HG03135 (cell line): ENCODE measurements around the gene TJP1.
"Not testable (repeated sequence)": the region's sequence is repeated elsewhere in the genome, so short reads cannot be mapped to it uniquely, and the experiment has no call there.

Experiments used
- ATAC-seq: cut with Tn5 transposase; IDR thresholded peaks from one replicate; pipeline ENCODE4 v1.9.1; 2021; ENCODE audit warnings: mild to moderate bottlenecking, moderate library complexity; ENCODE audit not compliant: unreplicated experiment

TJP1 gene

GRCh38 chr15:29840054-29840453 is 17.8 kb upstream of the TJP1 start:
- no peak for ATAC-seq

DNA sequence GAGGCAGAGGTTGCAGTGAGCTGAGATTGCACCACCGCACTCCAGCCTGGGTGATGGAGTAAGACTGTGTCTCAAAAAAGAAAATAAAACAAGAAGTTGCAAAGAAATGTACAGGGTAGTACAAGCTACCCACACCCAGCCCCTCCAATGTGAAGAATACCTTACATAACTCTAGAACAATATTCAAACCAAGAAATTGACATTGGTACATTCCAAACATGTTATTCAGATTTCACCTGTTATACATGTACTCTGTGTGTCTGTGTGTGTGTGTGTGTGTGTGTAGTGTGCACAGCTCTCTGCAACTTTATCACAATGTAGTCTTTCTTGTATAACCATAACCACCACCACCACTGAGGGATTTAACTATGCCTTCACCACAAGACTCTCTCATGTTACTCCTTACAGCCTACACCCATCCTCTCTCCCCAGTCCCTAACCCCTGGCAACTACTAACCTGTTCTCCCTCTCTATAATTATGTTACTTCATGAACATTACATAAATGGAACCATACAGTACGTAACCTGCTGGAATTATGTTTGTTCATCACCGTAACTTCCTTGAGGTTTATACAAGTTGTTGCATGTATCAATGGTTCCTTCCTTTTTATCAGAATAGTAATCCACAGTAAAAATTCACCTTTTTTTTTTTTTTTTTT is 16.2 kb upstream of the TJP1 start:
- ATAC-seq: no peak

DNA sequence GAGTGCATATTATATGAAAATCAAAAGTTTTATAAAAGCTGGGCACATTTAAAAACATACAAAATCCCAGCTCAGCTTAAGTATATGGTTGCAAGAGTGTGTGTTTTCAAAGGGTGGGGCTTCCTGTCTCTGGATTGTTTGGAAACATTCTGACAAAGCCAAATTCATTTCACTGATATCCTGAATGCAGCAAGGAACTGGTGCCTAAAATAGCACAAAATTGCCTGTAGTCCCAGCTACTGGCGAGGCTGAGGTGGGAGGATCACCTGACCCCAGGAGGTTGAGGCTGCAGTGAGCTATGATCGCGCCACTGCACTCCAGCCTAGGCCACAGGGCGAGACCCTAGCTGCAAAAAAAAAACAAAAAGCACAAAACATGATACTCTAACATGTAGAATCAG is 13.0 kb upstream of the TJP1 start:
- ATAC-seq: no peak

DNA sequence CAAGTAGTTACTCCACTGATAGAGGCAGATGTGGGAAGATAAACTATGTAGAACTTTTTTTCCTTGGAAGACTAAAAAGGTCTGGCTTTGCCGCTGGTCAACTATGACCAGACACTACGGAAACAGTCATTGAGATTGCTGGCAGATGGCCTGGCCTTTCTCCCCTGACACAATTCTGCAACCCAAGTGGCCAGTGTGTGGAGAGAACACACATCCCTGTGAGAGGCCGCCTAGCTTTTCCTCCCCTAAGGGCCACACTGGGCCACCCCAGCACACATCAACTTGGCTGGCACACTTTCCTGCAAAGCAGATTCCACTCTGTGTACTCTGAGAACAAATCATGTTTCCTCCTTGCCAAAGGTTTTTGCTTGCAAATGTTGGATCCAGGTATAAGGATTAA is 10.4 kb upstream of the TJP1 start:
- no peak for ATAC-seq

GRCh38 chr15:29826908-29827820 is 4.9 kb upstream of the TJP1 start:
- ATAC-seq: no peak

GRCh38 chr15:29825227-29825626 is 3.0 kb upstream of the TJP1 start:
- no peak for ATAC-seq

DNA sequence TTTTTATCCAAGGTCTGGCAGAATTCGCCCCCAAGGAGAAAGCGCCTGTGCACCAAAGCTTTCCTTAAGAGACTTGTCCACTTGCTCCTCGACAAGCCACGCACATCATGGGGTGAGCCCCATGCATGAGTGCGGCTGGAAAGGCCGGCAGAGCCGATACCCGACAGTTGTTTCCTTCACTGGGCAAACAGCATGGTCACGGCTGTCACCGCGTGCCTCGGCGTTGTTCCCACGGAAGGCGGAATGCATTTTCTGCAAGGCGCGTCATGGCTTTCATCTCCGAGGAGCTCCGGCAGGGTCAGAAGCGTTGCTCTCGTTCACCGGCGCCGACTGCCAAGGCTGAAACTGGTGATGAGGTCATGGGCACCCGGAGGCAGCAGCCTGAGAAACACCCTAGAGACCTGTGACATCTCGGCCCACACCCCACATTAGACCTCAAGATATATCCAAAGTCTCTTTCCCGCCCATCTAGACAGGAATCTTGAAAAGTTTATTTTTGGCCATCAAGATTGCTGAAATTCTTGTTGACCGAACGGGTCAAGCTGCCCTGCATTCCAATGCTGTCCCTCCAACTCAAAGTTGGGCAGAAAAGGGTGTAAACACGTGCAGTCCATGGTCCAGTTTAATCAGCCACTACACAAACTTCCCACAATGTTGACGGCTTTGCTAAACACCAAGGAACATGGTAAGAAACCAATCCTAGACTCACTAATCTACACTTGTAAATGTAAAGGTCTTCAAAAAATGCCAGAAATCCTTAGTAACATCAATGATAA is 604 bp upstream of the TJP1 start:
- ATAC-seq: no peak

GRCh38 chr15:29821416-29822099 is 710 bp downstream of the TJP1 start:
- no peak for ATAC-seq

- no peak for ATAC-seq
These were observed 1.7 kb downstream of the TJP1 start for GRCh38 chr15:29820394-29821154.

DNA sequence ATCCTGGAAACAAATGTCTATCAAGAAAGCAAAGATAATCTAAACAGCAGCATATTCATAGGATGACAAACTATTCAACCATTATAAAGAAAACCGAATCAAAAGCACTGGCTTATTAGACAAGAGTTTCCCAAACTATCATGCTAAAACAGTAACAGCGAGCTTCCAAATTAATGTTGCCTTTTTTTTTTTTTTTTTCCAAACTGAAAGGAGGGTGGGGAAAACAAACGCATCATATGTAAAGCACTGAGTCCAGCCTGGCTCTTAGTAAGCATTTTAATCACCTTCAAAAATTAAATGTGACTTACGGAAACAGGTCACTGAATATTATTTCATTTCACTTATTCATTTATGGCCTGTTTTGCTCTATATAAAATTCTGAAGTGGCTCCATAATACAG is 2.3 kb downstream of the TJP1 start:
- ATAC-seq: no peak

- ATAC-seq: no peak
These were observed 4.1 kb downstream of the TJP1 start for GRCh38 chr15:29818141-29818540.

DNA sequence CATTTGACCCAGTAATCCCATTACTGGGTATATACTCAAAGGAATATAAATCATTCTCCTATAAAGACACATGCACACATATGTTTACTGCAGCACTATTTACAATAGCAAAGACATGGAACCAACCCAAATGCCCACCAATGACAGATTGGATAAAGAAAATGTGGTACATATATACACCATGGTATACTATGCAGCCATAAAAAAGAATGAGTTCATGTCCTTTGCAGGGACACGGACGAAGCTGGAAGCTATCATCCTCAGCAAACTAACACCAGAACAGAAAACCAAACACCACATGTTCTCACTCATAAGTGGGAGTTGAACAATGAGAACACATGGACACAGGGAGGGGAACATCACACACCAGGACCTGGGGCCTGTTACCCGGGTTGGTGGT is 4.8 kb downstream of the TJP1 start:
- not testable (repeated sequence) for ATAC-seq

- ATAC-seq: no peak
These were observed 7.1 kb downstream of the TJP1 start for GRCh38 chr15:29815000-29815710.

DNA sequence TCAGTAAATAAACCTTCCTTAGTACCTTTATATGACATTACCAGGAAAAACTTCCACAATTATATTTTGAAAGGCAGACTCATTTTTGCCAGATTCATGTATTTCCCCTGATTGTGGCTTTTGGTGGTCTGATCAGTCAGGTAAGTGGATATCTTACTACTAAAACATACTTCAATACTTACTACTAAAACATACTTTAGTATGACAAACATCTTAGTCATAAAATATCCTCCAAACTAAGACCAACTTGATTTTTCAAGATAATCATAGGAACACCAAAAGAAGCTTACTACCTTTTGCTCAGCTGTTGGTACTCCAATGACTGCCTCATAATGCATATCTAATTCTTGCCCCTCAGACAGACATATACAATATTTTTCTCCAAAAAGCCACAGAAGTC is 9.3 kb downstream of the TJP1 start:
- no peak for ATAC-seq

GRCh38 chr15:29812384-29812694 is 9.9 kb downstream of the TJP1 start:
- no peak for ATAC-seq

DNA sequence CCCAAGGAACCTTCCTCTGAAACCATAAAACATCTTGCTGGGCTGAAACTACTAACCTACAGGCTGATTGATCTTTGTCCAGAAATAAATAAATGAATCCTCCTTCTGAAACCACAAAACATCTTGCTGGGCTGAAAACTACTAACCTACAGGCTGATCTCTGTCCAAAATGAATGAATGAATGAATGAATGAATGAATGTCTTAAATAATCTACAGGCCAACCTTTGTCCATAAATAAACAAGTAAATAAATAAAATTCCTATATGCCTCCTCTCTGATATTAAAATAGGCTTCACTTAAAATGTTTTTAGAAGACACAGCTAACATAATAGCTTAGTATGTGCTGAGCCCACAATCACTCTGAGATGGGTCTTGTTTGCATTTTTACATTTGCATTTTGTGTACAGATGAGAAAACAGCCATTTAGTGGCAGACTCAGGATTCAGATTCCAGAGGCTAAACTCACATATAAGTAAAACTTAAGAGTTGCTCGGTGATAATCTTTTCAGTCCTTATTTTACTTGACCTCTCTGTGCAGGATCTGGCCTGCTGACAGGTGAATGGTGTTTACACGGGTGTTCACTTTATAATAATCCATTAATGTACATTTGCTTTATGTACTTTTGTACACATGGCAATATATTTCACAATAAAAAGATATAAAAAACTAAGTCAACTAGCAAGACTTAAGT is 10.4 kb downstream of the TJP1 start:
- ATAC-seq: no peak

- ATAC-seq: no peak
These were observed 16.6 kb downstream of the TJP1 start for GRCh38 chr15:29805708-29806104.

GRCh38 chr15:29805043-29805707 is 17.1 kb downstream of the TJP1 start:
- no peak for ATAC-seq

GRCh38 chr15:29802411-29802810 is 19.9 kb downstream of the TJP1 start:
- no peak for ATAC-seq
